ENCODE results near the gene SFRP5.

The SFRP5 gene

DNA sequence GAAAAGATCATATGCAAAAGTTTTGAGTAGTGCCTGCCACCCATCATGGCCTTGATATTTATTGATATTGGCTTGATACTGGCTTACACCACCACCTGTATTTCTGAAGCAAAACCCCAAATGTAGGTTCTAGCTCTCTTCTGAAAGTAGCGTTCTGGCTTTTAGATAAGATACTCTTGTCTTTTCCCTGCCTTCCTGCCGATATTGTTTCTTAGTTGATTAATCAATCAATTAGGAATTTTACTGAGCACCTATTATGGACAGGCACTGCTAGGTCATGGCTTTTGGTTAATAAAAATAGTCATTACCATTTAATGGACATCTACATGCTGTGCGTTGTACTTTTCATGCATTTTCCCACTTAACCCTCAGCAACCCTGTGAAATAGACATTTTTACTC, 7.9 kb downstream of the SFRP5 start:
- DNase-seq, result no peak

DNA sequence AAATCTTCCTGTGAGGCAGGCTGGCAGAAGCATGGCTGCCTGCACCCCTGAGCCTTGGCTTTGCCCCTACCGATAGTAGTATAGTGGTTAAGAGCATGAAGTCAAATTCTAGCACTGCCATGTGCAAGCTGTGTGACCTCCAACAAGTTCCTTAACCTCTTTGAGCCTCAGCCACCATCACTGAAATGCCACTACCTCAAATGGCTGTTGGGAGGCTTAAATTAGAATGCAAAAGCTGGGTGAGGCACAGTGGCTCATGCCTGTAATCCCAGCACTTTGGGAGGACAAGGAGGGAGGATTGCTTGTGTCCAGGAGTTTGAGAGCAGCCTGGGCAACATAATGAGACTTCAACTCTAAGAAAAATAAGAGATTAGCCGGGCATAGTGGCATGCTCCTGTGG, 8.4 kb downstream of the SFRP5 start:
- no peak for DNase-seq

DNA sequence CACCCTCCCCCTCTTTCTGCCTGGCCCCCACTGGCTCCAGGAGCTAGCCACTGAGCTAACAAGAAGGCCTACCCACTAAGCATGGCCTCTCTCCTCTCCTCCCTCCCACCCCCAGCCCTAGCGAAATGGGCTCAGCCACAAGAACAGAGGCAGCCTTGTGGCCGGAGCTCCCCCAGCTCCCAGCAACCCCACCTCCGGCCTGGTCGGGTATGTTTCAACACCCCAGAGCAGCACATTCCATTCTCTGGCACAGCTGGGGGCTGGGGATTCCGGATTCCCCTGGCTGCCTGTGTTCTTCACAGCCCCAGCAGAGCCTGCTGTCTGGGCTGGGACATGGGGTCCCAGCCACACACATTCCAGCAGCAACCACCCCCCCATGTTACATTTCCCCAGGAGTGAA, 9.0 kb downstream of the SFRP5 start:
- DNase-seq, result no peak

DNA sequence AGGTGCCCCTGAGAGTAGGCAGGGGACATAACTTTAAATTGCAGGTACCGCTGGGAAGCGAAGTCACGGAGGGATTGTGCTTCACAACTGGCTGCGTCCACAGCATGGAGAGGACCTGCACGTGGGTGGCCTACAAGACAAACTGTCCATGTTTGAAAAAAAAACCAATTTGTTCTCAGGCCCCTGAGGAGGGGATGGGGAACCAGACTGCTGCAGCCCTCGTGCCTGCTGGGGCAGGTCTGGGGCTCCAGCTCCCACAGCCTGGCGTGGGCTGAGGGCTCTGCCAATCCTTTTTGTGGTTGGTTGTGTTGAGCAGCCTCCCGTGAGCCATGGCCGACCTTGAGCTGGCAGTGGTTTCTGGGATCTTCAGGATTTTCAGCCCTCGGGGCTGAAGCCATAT, 9.7 kb downstream of the SFRP5 start:
- DNase-seq, result no peak

DNA sequence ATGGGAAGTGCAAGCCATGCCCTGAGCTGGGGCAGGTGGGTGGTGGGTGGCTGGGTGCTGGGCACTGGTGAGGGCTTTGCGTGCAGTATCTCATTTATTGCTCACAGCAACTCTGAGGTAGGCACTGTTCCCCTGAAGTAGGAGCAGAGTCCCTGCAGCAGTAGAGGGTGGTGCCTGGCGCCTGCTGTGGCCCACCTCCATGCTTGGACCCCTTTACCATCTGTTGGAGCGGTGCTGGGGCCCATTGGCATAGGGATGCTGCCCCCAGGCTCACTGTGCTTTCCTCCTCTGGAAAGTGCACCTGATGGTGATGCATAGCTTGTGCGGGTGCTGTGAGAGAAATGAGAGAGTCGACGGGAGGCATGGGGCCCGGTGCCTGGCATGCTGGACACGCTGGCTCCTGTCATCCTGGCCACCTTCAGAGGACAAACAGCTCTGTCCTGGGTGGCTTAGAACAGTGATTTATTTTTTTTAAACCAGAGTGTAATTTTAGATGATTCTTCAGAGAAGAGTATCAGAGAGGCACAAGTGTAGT, 10.4 kb downstream of the SFRP5 start:
- no peak for DNase-seq

DNA sequence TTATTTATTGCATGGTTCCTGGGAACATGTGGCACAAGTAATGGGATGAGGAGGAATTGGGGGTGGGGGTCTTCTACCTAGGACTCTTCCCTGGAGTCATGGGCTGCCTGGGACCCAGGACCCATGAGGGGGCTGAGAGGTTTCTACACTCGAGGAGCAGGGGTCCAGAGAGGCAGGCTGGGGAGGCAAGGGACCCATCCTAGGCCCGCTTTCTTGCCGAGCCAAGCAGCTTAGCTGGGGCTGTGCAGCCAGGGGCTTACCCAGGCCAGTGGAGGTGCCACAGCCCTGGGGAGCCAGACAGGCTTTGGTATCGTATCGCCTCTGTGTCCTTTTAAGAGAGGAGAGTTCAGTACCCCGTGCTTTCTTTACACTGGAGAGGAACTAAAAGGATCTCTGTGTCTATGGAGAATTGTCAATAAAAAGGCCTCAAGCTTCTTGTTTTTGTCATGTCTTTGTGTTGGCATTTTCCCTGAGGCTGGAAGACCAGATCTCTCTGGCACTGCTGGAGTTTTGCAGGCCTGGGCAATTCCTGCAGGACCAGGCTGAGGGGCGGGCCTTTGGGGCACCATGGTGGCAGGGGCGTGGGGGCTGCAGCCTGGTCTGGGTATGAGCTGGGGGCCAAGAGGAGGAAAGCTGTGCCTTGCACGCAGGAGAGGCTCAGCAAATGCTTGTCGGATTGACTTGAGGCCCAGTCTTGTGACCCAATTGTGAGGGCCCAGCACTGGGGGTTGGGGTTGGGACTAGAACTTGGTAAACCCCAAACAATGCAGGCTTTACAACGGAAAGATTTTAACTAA, 11.1 kb downstream of the SFRP5 start:
- DNase-seq, result no peak

DNA sequence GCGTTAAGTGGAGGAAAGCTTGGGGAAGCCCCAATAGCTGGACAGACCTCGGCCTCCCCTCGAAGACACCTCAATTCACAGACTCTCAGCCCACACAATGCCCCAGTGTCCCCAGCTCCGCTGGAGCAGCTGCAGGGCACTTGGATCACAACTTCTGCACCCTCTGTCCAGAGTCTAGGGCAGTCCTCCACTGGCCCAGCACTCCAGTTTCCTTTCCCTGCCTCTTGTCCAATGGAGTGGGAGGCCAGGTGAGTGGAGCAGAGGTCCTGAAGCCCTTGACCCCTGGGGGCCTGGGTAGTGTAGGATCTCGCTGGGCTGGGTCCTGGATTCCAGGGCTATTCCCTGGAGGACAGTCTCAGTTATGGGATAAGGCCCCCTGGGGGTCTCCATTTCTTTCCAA, 11.9 kb downstream of the SFRP5 start:
- DNase-seq, result no peak

DNA sequence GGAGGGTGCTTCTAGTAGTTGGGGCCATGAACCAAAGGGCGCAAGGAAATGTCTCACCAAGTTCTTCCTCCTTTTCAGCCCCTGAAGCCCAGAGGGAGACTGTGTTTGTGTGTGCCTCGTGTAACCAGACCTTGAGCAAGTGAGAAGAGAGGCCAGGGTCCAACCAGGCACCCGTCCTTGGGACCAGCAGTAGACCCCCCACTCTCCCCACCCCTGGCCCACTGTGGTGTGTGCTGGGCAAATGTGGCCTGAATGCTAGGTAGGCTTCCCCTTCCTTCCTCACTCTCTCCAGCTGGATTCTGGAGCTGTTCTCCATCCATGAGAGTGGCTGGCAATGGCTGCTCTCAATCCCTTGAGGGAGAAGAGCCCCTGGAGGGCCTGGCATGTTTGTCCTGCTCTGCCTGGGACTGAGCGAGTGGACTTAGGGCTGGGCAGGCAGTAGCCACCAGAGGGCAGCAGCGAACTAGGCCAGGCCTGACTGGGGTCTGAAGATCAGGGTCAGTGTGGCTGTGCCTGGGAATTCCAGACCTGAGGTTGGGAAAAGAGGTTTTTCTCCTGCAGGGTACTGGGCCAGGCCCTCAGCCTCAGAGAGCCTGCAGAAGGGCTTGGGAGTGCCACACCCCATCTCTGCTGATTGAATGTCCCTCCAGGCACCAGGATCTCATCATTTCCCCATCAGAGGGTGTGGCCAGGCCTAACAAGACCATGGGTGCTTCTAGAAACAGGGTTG, 12.5 kb downstream of the SFRP5 start:
- DNase-seq, result peak; percentile 4

DNA sequence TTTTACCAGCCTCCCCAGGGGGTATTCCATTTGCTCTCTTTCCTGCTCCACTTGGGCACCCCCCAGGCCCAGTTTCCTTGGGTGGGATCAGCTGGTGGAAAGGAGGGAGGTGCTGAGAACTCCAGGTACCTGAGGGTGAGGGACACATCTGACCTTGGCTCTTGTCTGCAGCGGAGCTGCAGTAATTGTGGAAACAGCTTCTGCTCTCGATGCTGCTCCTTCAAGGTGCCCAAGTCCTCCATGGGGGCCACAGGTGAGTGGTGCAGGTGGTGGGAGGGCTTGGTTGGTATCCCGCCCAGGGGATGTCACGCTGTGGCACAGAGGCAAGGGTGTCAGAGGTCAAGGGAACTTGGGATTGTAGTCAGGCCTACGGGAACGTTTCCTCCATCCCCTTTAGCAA, 14.3 kb downstream of the SFRP5 start:
- no peak for DNase-seq

DNA sequence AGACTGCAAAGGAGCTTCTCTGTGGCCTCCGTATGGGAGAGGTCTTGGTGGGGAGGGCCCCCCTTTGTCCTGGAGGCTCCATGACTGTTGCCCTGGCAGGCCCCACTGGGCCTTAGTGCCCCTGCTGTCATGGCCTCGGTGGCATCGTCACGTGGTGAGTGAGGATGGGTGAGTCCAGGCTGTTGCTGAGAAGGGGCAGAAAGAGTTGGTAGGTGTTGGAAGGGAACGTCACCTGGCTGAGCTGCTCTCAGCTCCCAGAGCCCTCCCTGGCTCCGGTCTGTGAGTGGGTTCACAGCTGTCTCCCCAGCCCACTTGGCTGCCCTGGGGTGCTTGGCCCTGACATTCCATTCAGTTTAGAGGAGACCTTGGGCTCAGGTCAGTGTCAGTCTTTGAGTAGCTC, 16.1 kb downstream of the SFRP5 start:
- no peak for DNase-seq

DNA sequence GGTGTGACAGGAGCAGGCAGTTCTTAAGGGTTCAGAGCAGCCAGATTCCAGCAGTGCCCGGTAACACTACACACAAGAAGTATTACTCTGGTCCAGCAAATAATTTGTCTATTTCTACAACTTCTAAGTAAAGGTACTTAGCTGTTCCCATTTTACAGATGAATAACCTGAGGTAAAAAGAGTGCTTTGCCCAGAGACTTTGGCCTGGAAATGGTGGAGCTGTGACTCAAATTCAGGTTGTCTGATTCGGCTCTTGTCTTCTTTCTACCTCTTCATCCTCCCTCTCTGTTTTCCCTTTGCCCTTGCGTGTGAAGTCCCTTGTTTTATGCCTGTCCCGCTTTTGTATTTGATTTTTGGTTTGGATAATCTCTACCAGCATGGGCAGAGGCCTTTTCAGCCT, 17.1 kb downstream of the SFRP5 start:
- no peak for DNase-seq

DNA sequence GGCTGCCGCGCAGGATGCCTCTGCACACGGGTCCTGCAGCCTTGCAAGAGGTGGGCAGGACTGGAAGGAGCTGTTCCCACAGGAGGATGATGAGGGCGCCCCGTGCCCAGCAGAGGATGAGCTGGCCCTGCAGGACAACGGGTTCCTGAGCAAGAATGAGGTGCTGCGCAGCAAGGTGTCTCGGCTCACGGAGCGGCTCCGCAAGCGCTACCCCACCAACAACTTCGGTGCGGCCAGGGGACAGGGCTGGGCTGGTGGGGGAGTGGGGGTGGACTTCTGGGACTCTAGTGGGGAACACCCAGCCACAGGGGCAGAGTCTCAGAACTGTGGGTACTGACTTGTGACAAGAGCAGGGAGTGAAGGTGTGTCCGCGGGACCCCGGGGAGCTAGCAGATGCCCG, 18.8 kb downstream of the SFRP5 start:
- no peak for DNase-seq

DNA sequence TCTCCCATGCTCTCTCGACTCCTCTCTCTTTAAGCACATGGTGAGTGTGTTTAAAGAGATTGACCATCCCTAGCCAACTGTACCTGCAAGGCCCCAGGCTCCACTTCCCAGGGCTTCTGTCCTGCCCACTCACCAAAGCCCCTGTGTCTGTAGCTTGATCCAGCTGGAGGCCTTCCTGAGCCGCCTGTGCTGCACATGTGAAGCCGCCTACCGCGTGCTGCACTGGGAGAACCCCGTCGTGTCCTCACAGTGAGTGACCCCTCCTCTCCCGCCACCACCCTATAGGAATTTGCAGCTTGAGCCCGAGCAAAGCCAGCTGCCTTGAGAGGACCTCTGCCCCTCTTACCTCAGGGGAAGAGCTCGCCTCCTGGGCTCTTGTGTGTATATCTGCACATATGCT, 23.7 kb downstream of the SFRP5 start:
- DNase-seq, result no peak

DNA sequence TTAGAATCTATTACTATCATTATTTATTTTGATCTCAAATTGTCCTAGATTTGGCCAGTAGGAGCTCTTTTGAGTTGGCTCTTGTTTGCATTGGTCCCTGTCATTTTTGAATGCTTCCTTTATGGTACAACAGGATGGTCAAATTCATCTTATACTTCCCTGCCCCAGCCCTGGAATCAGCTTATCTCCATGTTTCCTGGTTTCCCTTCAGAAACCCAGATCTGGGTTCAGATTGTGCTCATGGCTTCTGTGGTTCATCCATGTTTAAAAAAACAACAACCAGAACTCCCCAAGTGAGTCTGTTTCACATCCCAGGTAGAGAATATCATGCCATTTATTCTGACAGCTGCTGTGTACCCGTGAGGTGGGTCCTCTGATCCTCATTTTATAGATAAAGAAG, 24.2 kb downstream of the SFRP5 start:
- DNase-seq, result no peak

DNA sequence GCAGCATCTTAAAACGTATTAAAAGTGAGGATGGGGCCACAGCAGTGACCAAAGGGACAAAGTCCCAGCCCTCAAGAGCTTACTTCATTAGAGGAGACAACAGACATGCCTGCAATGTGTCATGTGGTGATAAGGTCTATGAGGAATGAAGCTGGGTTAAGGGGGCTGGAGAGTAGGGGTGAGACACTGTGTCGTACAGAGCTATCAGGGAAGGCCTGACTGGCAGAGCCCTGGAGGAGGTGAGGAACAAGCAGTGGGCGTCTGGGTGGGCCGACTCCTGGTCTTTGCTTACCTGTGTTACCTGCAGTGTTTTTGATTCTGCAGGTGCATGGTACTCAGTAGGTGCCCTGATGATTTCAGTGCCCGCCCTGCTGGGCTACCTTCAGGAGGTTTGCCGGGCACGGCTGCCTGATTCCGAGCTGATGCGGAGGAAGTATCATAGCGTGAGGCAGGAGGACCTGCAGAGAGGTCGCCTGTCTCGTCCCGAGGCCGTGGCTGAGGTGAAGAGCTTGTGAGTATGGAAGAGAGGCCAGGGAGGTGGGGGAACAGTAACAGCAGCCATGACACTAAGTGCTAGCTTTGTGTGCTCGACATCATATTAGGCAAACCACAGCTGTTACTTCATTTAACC, 27.3 kb downstream of the SFRP5 start:
- no peak for DNase-seq

DNA sequence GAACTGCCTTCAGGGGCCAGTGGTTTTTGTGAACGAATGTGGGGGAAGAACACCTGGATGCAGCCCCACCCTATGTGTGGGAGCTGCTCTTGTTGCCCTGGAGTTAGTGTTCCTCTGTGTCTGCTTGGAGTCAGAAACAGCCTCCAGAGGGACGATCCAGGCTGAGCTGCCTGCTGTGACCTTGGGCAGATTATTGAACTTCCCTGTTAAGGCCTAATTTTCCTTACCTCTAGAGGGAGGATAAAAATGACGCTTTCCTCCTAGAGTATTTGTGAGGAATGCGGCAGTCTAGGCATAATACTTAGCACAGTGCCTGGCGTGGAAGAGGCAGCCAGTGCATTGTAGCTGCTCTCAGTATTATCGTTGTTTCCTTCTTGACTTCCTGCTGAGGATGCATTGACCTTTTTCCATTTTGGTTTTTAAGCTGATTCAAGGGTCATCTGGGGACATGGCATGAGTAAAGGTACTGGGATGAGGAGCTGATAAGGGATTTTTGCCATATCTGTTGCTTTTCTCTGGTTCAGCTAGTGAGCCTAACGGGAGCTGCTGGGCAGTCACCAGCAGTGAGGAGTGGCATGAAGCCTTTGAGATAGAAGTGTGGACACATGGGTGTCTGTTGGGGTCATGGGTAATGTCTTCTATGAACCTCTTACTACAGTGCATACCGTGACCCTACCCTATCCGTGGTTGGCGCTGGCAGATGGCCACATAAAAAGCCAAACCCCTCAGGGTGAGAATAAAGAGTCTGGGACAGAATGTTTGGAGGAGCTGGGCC, 28.4 kb downstream of the SFRP5 start:
- no peak for DNase-seq

DNA sequence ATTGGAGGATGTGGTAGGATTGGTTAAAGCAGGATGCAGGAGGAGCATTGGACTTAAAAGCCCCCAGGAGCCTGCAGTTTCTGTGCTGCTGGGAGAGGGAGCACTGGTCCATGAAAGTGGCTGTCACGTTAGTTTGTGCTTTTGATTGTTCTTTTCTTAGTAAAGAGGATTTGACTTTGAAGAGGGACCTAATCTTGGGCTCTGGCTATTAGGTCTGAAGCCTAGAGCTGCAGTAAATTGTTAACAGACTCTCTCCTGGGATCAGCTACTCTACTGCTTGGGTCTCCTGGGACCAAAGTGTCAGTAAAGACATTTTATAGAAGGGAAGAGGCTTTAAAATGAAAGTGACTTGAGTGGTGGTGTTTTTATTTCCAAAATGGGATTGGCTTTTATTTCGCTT, 31.2 kb downstream of the SFRP5 start:
- no peak for DNase-seq

DNA sequence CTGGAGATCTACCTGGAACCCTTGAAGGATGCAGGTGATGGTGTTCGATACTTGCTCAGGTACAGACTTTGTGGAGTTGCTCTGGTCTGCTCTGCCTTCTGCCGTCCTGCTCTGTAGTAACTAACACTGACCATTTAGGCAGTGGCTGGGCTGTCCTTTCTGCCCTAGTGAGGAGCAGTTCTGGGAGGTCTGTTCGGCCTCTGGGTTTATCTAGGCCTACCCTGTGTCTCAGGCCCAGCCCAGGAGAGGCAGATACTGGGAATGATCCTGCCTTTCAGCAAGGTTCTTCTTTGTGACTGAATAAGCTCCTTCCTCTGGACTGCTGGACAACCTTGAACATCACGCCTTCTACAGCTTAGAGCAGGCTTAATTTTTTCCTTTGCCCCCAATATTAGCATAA, 33.2 kb downstream of the SFRP5 start:
- no peak for DNase-seq

DNA sequence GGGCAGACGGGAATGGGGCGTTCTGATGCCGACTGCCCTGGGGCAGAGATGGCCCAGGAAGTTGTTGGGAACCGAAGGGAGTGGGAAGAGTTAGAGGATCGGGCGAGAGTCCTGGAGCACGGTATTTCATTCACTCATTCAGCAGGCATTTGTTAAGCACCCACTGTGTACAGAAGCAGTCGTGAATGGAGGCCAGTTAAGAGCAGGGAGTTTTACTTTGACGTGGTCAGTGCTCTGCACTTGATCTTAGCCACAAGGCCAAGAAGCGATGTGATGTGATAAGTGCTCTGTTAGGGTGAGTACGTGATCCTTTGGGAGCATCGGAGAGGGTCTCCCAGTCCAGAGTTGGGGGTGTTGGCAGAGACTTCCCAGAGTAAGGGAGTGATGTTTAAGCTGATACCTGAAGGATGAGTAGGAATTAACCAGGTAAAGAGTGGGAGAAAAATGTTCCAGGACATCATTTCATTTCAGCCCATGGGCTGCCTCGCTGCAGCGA, 34.0 kb downstream of the SFRP5 start:
- no peak for DNase-seq

DNA sequence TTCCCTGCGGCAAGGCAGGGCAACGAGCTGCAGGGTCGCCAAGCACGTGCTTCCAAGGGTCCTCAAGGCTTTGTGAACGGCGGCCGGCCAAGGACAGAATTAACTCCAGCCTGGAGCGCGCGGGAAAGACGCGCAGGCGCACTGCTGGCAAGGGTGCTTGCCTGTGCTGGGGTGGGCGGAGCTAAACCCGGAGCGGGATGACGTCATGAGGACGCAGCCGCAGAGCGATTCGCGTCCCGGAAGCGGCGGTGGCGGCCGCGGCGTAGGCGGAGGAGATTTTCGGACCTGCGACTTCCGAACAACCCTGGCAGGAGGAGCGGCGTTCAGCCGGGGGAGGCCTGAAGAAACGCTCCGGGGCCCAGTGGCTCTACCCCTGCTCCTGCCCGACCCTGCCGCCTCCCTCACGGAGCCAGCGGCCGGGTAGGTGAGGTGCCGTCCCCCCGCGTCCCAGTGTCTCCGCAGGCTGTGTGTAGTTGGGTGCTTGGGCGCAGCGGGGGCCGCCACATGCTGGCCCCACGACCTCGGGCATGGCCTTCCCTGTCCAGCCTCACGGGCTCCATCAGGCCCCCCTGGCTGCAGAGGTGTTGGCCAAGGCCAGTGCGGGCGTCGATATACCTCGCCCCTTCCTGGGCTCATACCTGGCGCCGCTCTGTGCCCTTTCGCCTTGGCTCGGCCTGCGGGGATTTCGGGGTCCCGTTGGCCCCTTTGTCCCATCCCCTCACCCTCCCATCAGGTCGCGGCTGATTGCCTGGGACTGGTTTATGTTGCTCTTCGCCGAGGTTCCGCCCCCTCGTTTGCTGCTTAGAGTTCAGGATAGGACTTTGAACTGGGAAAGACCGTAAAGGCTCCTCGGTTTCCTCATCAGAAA, 34.7 kb downstream of the SFRP5 start, which contains the start of gene ZFYVE27:
TSS of gene ZFYVE27 (plus strand) at position 227 of the 868 bp plus-strand sequence. CDS start 1,350 bp downstream, outside the sequence.
- peak; percentile 89 for DNase-seq

DNA sequence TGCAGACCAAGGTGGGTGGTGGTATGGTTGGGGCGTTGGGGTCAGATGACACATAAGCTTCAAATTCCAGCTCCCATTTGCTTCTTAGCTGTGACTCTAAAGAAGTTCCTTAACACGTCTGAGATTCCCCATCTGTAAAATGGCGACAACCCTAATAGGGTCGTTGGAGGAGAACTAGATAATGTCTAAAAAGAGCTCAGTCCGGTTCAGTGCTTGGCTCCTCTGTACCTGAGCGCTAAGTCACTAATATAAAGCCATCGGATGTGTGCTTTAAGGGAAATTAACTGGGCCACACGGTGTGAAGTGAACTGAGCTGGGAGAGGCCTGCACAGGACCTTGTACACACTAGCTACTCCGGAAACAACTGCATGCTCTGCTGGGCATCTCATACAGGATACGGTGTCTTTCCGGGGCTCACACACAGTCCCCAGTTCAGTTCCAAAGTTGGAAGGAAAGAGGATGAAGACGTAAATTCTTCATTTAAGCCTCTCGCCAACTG, 35.3 kb downstream of the SFRP5 start:
- no peak for DNase-seq

DNA sequence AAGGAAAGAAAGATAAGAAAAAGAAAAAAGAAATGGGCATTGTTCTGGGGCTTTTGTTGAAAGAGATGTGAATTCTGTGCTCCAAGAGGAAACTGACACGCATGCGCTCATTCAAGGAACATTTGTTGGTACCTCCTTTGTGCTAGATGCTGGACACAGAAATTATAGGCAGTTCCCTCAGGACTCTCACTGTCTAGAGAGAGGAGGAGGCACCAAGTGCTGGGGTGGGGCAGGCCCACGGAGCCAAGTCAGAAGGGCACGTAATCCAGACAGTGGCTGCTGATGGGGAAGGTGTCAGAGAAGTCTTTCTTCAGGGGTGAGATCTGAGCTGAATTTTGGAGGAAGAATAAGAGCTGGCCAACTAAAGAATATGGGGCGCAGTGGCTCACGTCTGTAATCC, 37.8 kb downstream of the SFRP5 start:
- DNase-seq, result no peak

All from NCI-H1436 treated with DMSO at 0.1 percent for 48 hours (cell line).